ENCODE results near the gene MMP8.

The MMP8 gene

DNA sequence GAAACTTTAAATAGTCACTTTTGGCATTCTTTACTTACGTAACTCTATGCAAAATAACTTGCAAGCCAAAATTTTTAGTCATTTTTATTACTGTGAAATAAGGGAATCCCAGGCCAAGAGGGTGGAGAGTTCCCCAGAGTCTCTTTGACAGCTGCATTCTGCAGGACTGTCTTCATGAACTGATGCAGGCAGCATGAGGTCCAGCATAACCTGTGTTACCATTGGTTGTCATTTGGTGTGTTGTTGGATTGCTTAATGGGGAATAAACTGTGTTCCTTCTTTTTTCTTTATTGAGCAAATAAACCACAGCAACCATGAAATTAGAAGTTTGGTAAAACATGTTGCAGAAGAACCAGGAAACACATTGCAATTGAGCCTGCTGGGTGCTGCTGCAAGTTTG is 43.8 kb downstream of the MMP8 start:
- H3K4me2 ChIP-seq (ENCODE audit: low read depth, low read length, poor library complexity, severe bottlenecking): no peak overlapping the region
- peaks cover 2% of the 10 kb centered on the region for H3K27me3 ChIP-seq (ENCODE audit: insufficient read depth, low read length, poor library complexity, severe bottlenecking)
- no peak overlapping the region for H3K9ac ChIP-seq (ENCODE audit: low read depth, low read length, poor library complexity, severe bottlenecking)
- H3K9me3 ChIP-seq (ENCODE audit: insufficient read depth, low read depth, low read length): no peaks in the 10 kb centered on the region
- no peaks in the 10 kb centered on the region for H3K4me1 ChIP-seq (ENCODE audit: insufficient read depth, low read length, poor library complexity, severe bottlenecking)
- H2AFZ ChIP-seq (ENCODE audit: low read length): no peak overlapping the region
- TF ChIP-seq, protein P1, sequence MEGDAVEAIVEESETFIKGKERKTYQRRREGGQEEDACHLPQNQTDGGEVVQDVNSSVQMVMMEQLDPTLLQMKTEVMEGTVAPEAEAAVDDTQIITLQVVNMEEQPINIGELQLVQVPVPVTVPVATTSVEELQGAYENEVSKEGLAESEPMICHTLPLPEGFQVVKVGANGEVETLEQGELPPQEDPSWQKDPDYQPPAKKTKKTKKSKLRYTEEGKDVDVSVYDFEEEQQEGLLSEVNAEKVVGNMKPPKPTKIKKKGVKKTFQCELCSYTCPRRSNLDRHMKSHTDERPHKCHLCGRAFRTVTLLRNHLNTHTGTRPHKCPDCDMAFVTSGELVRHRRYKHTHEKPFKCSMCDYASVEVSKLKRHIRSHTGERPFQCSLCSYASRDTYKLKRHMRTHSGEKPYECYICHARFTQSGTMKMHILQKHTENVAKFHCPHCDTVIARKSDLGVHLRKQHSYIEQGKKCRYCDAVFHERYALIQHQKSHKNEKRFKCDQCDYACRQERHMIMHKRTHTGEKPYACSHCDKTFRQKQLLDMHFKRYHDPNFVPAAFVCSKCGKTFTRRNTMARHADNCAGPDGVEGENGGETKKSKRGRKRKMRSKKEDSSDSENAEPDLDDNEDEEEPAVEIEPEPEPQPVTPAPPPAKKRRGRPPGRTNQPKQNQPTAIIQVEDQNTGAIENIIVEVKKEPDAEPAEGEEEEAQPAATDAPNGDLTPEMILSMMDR (conservative IDR thresholded peaks at IDR 0.05; ENCODE audit: low read length): no peak
- no peak for TF ChIP-seq EZH2phosphoT487 (IDR thresholded peaks at IDR 0.05; ENCODE audit: borderline replicate concordance)
- no peaks in the 10 kb centered on the region for H3F3A ChIP-seq (ENCODE audit: low read depth)
- no peaks in the 10 kb centered on the region for H3K36me3 ChIP-seq (ENCODE audit: insufficient read depth, low read length)
- no peaks in the 10 kb centered on the region for H3K79me2 ChIP-seq (ENCODE audit: insufficient read depth, low read length)
- no peak overlapping the region for H3K4me3 ChIP-seq (ENCODE audit: low read length, poor library complexity, severe bottlenecking)
- no peaks in the 10 kb centered on the region for H4K20me1 ChIP-seq (ENCODE audit: insufficient read depth, low read length, poor library complexity, severe bottlenecking)
- H3K9me2 ChIP-seq (replicated peaks; ENCODE audit: low read depth, low read length): no peaks in the 10 kb centered on the region

DNA sequence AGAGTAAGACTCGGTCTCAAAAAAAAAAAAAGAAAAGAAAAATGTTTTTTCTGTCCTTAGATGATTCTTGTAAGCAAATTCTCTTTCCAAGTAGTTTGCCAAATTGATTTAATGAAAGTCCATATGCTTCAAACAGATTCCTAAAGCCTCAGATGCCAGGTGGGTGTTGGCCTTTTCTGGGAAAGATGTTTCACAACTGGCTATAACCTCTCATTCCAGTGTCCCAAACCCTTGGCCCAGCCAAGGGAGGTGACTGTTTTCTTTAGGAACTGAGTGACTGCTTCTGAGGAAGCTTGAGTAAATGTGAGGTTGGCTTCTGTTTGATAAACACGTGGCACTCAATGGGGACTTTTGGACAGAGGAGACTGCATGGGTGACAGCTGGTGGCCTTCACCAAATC is 46.7 kb downstream of the MMP8 start:
- Histone ChIP-seq H3K79me2 (ENCODE audit: insufficient read depth, low read length) (no peaks in the 10 kb centered on the region), H4K20me1 (ENCODE audit: insufficient read depth, low read length, poor library complexity, severe bottlenecking) (no peaks in the 10 kb centered on the region), H3K9me2 (replicated peaks; ENCODE audit: low read depth, low read length) (no peaks in the 10 kb centered on the region), H3K9ac (ENCODE audit: low read depth, low read length, poor library complexity, severe bottlenecking) (no peak overlapping the region), H3K4me1 (ENCODE audit: insufficient read depth, low read length, poor library complexity, severe bottlenecking) (no peaks in the 10 kb centered on the region), H3K9me3 (ENCODE audit: insufficient read depth, low read depth, low read length) (no peaks in the 10 kb centered on the region), H3K36me3 (ENCODE audit: insufficient read depth, low read length) (no peaks in the 10 kb centered on the region), H3K4me3 (ENCODE audit: low read length, poor library complexity, severe bottlenecking) (no peak overlapping the region), H2AFZ (ENCODE audit: low read length) (no peak overlapping the region), H3F3A (ENCODE audit: low read depth) (no peaks in the 10 kb centered on the region), H3K27me3 (ENCODE audit: insufficient read depth, low read length, poor library complexity, severe bottlenecking) (no peaks in the 10 kb centered on the region), H3K4me2 (ENCODE audit: low read depth, low read length, poor library complexity, severe bottlenecking) (no peak overlapping the region)
- TF ChIP-seq, protein P1 (conservative IDR thresholded peaks at IDR 0.05; ENCODE audit: low read length): no peak
- no peak for TF ChIP-seq EZH2phosphoT487 (IDR thresholded peaks at IDR 0.05; ENCODE audit: borderline replicate concordance)

DNA sequence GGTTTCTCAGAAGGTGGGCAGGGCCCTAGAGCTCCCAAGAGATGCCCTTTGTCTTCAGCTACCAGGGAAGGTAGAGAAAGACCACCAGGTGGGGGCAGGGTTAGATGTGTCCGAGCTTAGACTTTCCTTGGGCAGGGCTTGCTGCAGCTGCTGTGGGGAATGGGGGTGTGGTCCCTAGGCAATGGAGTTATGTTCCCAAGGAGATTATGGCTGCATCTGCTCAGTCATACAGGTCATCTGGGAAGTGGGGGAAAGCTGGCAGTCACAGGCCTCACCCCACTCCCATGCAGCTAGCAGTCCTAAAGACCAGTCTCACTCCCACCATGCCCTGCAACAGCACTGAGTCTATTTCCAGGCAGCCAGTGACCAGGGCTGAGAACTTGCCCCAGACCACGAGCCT is 48.7 kb downstream of the MMP8 start:
- H2AFZ ChIP-seq (ENCODE audit: low read length): no peak overlapping the region

More for the DNA sequence above, 48.7 kb downstream of the MMP8 start:
- TF ChIP-seq, protein P1 (conservative IDR thresholded peaks at IDR 0.05; ENCODE audit: low read length): no peak
- TF ChIP-seq EZH2phosphoT487 (IDR thresholded peaks at IDR 0.05; ENCODE audit: borderline replicate concordance): no peak
- no peak overlapping the region for H3K4me2 ChIP-seq (ENCODE audit: low read depth, low read length, poor library complexity, severe bottlenecking)
- H3K9me2 ChIP-seq (replicated peaks; ENCODE audit: low read depth, low read length): no peaks in the 10 kb centered on the region
- no peaks in the 10 kb centered on the region for H3K27me3 ChIP-seq (ENCODE audit: insufficient read depth, low read length, poor library complexity, severe bottlenecking)
- no peaks in the 10 kb centered on the region for H3K4me1 ChIP-seq (ENCODE audit: insufficient read depth, low read length, poor library complexity, severe bottlenecking)
- no peaks in the 10 kb centered on the region for H3F3A ChIP-seq (ENCODE audit: low read depth)
- no peaks in the 10 kb centered on the region for H4K20me1 ChIP-seq (ENCODE audit: insufficient read depth, low read length, poor library complexity, severe bottlenecking)
- H3K79me2 ChIP-seq (ENCODE audit: insufficient read depth, low read length): no peaks in the 10 kb centered on the region
- no peaks in the 10 kb centered on the region for H3K9me3 ChIP-seq (ENCODE audit: insufficient read depth, low read depth, low read length)
- H3K9ac ChIP-seq (ENCODE audit: low read depth, low read length, poor library complexity, severe bottlenecking): no peak overlapping the region
- H3K4me3 ChIP-seq (ENCODE audit: low read length, poor library complexity, severe bottlenecking): no peak overlapping the region
- no peaks in the 10 kb centered on the region for H3K36me3 ChIP-seq (ENCODE audit: insufficient read depth, low read length)
